GM21515 (cell line): Measurements from ENCODE around the gene PIK3C2G.

Experiments
- ATAC-seq: cut with Tn5 transposase; IDR thresholded peaks from one replicate; pipeline ENCODE4 v1.9.1; 2021; ENCODE audit not compliant: unreplicated experiment

PIK3C2G gene

DNA sequence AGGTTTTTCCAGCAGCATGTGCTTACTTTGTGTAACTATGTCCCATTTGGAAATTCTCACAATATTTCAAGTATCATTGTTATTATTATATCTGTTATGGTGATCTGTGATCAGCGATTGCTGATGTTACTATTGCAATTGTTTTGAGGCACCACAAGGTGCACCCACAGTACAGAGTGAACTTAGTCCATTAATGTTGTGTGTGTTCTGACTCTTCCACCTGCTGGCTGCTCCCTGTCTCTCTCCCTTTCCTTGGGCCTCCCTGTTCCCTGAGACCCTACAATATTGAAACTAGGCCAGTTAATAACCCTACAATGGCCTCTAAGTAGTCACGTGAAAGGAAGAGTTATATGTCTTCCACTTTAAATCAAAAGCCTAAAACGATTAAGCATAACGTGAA lies 153.9 kb downstream of the PIK3C2G start:
- no peak for ATAC-seq

DNA sequence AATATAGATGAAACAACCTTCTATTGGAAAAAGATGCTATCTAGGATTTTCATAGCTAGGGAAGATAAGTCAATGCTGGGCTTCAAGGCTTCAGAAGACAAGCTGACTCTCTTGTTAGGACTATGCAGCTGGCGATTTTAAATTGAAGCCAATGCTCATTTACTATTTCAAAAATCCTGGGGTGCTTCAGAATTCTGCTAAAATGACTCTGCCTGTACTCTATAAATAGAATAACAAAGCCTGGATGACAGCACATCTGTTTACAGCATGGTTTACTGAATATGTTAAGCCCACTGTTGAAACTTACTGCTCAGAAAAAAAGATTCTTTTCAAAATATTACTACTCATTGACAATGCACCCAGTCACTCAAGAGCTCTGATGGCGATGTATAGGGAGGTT lies 155.1 kb downstream of the PIK3C2G start:
- ATAC-seq = no peak

DNA sequence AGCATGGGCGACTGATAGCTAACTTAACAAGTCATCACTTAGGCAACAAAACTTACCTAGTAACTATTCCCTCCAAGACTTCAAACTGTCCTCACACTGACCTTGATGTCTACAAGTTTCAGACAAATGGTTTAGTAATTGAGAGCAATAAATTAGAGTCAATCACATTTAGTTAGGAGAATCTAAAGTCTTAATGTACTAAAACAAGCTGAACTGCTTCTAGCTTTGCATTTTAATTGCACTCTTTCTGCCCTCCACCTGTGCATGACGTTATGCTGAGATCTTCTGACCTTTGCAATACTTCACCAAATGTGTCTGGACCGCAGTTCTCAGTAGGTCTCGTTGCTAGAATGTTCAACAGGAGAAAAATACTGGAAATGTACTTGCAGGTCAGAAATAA lies 158.0 kb downstream of the PIK3C2G start:
- no peak for ATAC-seq

DNA sequence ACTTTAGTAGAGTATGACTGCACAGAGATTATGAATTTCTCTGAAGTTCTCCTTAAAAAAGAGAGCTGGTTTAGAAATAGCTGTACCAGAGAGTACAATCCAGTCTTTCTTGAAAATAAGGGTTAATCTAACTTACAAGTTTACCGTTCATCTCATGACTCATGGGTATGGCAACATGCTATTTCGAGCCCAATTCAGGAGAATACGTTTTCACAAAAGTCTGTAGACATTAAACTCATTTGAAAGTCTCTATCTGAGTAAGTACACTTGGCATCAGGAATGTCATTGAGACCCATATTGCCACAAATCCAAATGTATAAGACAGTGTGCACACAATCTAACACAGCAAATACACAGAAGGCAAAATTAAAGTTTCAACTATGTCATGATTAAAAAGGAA lies 160.5 kb downstream of the PIK3C2G start:
- ATAC-seq = no peak

DNA sequence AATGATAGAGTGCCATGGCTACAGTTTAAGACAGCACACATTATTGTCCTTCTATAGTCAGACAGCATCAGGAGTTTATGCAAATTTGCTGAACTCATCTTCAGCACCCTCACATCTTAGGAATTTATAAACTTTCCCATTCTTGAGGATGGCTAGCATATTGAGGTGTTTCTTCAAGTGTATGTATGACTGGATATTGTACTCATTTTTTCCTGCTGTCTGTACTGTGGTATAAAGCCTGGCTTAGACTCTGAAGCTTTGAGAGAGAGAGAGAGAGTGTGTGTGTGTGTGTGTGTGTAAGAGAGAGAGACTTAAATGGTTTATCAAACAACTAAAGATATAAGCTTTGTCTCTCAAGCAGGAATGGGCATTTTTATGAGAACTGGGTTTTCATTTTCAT lies 161.6 kb downstream of the PIK3C2G start:
- ATAC-seq = no peak

DNA sequence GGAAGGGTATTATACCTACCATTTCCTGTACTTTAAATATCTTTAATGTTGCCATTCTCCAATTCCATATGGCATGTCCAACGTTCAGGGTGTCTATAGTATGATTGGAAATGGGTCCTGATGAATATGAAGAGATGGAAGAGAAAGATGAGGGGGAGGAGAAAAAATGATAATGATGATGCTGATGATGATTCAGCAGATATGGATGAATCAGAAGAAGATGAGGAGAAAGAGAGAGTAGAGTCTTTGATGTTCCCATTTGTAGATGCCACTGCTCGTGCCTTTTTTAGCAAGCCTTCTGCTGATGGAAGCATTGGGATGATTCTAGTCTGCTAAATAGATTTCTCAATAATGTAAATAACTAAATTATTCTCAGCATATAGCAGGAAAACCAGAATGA lies 163.5 kb downstream of the PIK3C2G start:
- ATAC-seq = no peak

DNA sequence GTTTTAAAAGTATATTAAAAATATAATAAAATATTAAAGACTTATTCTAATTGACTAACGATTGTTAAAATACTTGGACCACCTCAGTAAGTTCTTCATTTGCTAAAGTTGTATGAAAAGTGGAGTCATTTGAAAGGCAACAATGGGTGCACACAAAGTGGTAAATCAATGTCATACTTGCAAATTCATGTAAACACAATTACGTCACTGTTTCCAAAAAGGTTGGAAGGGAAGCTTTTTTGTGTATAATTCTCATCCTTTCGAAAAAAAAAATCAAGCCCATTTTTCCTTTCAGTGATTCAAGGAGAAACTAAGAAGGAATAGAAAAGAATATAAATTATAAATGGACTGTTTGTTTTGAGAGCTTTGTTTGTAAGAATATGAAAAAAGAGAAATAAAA lies 166.2 kb downstream of the PIK3C2G start:
- ATAC-seq = no peak

DNA sequence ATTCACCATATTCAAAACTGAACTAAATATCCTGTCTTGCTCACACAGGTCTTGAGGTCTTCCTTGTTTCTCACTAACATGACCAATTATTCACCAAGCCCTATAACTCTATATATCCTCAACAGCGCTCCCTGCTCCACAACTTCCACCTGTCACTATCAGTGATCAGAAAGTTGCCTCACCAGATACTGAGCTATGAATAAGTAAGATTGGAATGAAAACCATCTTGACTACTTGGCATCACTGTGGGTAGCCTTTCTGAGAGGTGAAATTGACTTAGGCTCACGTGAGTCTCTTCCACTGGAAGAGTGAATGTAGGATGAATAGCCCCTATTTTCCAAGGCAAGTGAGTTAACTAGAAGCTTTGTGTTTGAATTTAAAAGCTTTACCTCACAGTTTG lies 167.1 kb downstream of the PIK3C2G start:
- no peak for ATAC-seq

DNA sequence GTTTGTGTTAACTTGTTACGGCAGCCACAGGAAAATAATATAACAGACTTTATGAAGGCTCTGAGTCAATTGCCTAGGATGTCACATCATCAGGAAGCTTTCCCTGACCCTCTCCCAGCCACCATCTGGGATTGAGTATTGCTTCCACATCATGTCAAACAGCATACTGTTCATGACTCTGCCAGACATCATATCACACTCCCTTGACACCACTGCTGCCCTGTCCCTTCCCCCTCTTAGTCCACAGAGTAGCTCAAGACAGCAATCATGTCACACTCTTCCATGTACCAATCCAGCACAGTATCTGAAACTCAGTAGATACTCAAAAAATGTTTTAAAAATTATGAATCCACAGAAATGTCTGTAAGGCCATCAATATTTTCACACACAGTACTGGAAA lies 168.0 kb downstream of the PIK3C2G start:
- ATAC-seq = no peak

DNA sequence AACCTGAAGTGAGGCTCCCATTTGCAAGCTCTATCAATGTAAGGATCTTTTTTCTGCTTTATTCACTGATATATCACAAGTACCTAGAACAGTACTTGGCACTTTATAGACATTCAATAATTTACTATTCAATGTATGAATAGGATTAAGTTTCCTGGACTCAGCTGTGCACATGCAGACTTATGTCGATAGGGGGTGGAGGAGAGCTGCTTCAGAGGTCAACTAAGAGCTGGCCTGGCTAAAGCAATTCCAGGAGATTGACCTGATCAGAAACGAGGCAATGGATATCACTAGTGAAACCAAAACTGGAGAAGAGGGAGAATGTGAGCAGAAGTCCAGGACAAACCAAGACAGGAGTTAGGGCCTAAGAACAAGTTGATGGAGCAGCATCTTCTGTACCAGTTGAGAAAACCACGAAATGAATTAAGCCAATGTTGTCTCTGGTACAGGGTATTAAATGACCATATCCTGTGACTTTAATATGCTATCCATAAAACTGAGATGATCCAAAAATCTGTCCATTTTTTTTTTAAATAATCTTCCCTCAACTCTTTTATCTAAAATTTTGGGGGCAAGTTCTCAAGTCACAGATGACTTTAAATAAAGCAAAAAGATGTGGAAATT lies 169.2 kb downstream of the PIK3C2G start:
- ATAC-seq = no peak

DNA sequence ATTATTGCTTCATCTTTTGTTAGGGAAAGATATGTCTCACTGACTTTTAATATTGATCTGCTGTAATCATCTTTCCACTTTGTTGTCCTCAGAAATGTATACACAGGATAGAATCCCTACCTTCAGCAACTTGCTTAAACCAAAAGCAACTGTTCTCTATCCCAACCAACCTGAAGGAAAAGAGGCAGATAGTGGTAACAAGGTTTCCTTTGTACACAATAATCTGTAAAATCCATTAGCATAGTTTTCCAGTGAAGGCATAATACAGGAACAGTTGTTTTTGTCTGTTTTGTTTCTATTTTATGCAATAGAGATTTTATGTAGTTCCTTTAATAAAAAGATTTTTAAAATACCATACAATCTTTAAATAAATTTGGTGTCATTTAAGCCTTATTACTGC lies 170.5 kb downstream of the PIK3C2G start:
- ATAC-seq = no peak

DNA sequence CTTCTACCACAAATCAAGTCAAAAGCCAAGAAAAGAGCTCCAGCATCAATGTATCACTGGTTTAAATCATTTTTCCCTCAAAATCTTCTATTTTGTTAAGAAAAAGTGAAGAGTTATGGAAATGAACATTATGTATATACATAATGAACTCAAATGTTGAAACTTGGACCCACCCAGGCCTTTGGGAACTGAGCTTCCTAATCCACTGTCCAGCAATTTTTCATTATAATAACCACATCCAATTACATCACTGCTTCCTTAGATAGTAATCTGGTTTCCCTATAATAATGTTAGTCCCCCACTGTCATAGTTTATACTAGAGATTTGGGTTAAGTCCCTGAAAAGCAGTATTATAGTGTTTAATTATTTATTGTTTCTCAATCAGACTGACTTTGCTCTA lies 170.9 kb downstream of the PIK3C2G start:
- ATAC-seq = no peak

DNA sequence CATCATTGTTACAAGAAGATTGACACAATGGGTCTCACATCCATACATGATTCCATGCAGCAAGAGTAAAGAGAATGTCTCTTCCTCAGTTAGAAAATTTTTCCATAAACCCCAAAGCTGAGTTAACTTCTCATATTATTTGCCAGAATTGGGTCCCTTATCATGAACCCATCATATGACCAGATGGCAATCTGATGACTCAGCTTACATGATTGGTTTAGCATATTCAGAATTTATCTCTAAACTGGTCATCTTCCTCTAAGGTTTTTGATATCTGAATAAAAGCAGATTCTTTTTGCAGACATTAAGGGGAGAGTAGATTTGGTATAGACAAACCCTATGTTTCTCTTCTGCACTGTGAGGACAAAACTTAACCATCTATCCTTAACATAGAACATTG lies 174.9 kb downstream of the PIK3C2G start:
- no peak for ATAC-seq

DNA sequence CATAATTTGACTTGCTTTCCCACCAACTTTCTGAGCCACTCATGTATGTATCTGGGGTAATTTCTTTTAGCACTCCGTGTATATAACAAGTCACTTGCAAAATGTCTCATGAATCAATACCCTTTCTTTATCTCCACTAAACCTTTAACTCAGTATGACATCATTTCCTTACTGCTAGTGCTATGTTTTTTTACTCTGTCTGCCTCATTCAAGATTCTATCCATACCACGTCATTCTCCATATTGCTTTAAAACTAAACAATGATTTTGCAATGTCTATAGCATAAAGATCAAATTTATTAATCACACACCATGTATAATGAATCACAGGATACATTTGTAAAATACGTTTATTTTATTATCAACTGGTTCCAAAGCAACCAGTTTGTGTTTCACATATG lies 178.2 kb downstream of the PIK3C2G start:
- no peak for ATAC-seq

DNA sequence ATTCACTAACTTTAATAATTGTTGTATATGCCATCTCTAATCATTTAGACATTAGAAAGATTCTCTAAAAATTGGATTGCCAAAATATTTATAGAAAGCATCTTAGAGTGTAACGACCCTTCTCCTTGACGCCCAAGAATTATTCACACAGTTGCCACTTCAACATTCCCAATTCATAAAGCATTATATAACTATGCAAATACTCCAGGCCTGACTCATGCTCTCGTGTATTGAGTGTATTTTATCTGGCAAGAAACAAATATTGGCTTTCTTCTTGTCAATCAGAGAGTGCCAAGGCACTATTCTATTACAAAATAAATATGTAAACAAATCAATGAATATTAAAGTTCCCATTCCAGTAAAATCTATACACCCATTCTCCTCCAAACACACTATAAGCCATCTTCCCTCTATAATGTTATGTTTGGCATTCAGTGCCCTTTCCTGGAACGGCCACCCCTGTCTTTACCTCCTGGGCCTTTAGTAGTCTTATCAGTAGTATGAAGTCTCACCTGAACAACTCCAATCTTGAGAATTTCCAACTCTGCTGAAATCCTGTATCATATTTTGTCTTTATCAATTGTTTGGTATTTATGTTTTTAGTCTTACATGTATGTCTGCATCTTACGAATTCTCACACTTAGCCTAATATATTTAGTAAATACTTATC lies 182.6 kb downstream of the PIK3C2G start:
- ATAC-seq = no peak

DNA sequence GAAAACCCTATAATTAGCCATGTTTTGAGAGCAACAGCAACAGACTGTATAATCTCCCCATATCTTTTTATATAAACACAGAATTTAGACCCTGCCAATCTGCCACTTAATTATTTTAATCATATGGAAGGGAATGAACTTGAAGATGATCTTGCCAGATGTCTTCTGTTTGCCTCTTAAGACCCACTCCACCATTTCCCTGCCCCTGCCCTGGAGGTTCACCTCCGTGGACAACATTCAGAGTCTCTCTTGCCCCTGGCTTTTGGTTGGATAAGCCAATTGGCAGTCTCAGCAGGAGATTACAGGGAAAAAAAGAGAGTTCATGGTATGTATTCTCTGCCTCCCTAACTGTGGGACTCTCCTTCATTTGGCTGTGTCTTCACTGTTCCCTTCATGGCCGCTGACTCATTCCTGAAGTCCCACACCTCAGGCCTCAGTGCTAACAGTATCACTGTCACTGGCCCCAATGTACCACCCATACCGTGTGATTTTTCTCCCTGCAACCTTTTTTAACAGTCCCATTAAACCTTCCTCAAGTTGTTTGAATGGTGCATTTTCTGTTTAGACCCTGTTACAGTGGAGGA lies 184.8 kb downstream of the PIK3C2G start:
- ATAC-seq = no peak

DNA sequence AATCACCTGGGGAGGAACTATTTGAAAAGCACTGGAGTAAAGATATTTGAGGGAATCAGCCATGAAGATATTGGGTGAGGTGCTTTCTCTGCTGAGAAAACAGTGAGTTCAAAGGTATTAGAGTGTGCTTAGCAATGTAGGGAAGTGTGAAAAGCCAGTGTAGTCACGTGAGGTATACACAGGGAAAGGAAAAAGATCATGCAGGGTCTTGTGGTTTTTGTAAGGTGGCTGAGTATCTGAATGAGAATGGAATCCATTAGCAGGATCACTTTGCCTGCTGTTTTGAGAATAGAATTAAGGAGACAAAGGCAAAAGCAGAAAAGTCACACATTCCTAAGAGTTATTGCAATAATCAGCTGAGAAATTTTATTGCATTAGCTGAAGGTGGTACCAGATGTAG lies 193.0 kb downstream of the PIK3C2G start:
- no peak for ATAC-seq

DNA sequence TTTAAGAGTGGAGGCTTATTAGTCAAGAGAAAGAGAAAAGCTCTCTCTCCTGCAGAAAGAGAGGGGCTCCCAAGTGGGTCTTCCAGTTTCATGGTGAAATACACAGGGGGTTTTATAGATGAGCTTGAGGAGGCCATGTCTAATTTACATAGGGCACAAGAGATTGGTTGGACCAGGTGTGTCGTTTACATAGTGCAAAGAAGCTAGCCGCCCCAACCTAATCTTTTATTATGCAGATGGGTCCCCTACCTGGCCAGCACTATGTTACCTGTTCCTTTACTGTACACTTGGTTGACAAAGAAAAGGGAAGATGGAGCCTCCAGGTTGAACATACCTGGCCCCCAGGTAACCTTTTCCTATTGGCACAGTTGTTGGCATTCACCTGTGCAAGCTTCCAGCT lies 195.0 kb downstream of the PIK3C2G start:
- no peak for ATAC-seq

DNA sequence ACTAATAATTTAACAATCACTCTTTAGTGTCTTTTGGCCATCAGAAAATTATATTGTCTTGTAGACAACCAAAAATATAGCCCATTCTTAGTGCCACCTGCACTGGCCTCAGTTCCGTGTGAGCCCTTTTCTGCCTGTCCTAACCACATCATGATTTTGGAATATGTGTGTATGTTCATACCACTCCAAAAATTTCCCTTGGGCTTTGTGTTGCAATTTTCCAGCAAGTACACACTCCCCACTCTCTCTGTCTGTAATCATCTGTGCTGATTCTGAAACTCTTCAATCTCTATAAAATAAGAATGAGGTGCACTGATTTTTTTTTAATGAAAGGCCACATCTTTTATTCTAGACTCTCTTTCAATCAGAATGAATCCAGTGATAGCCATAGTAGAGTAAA lies 196.0 kb downstream of the PIK3C2G start:
- ATAC-seq = no peak

DNA sequence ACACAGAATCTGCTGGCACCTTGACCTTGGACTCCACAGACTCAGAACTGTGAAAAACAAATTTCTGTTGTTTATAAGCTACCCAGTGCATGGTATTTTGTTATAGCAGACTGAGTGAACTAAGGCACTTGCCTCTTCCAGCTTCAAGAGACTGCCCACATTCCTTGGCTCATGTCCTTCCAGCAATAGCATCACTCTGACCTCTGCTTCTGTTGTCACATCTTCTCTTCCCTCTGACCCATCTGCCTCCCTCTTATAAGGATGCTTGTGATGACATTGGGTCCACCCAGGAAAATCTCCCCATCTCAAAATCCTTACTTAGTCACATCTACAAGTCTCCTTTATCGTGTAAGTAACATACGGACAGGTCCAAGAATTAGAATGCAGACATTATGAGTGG lies 200.4 kb downstream of the PIK3C2G start:
- ATAC-seq = no peak

DNA sequence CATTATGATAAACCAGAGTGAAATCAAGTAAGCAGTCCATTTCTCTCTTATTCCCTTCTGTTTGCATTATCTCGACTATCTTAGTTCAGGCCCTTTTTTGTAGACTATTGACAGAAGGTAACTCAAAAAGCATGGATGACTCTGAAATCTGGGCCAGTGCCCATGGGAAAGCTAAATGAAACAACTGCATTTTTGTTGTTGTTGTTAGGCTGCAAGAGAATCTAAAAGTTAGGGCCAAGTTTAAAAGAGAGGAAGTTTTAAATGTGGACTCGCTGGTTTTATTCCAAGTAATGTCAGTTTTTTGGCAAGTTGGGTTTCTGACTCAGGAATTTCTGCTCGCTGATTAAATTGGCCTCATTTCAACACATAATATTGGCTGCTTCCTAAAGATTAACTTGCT lies 201.1 kb downstream of the PIK3C2G start:
- ATAC-seq = no peak

DNA sequence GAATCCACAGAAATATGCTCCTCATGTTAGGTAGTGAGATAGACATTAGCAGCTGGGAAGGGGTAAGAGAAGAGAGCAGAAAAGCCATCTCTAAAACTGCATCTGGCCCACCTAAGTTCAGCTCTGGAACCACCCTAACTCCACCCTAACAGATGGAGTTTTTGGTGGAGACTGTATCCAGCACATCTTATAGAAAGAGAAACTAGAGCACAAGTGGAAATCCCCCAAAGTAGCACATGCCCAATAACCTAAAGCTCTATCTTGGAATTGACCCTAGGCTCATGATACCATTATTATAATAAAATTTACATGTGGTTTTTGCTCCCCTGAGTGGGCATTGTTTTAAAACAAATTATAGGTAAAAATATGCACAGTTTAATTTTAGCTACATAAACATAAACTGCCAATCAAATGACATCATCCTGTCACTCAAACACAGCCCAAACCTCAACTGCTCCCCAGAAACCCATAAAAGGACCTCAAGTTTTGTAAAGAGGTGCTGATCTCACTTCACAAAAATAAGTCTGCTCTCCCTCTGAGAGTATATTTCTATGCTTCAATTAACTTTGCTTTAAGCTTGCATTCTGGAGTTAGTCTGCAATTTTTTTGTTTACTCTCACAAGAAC lies 206.4 kb downstream of the PIK3C2G start:
- no peak for ATAC-seq
